NCI-H1694 (cell line): ENCODE measurements around the gene CFAP119.

Experiments
- DNase-seq: peaks from one replicate; lab custom pipeline; 2025; lab: John Stamatoyannopoulos, UW

CFAP119 gene

GRCh38 chr16:30740364-30741251, 21.3 kb downstream of the CFAP119 start:
- DNase-seq = no peak

- DNase-seq = no peak
Measured at GRCh38 chr16:30738984-30739951, 22.6 kb downstream of the CFAP119 start.

GRCh38 chr16:30737794-30738648, 23.8 kb downstream of the CFAP119 start:
- DNase-seq = no peak

GRCh38 chr16:30736995-30737793, 24.7 kb downstream of the CFAP119 start:
- DNase-seq = no peak

GRCh38 chr16:30731411-30731810, 30.5 kb downstream of the CFAP119 start:
- no peak for DNase-seq

GRCh38 chr16:30728899-30729672, 32.8 kb downstream of the CFAP119 start:
- DNase-seq = no peak

GRCh38 chr16:30728321-30728720, 33.5 kb downstream of the CFAP119 start:
- no peak for DNase-seq

- DNase-seq = no peak
Measured at GRCh38 chr16:30725418-30725792, 36.5 kb downstream of the CFAP119 start.

GRCh38 chr16:30724641-30725417, 37.0 kb downstream of the CFAP119 start:
- DNase-seq = no peak

- DNase-seq = no peak
Measured at GRCh38 chr16:30723725-30724355, 38.0 kb downstream of the CFAP119 start.

GRCh38 chr16:30722916-30723315, 38.9 kb downstream of the CFAP119 start:
- DNase-seq = no peak

- DNase-seq = no peak
Measured at GRCh38 chr16:30722443-30722842, 39.4 kb downstream of the CFAP119 start.

- no peak for DNase-seq
Measured at GRCh38 chr16:30721606-30722005, 40.3 kb downstream of the CFAP119 start.

- DNase-seq = no peak
Measured at GRCh38 chr16:30721167-30721566, 40.7 kb downstream of the CFAP119 start.

- DNase-seq = no peak
Measured at GRCh38 chr16:30720694-30721093, 41.2 kb downstream of the CFAP119 start.

GRCh38 chr16:30720086-30720485, 41.8 kb downstream of the CFAP119 start:
- no peak for DNase-seq

GRCh38 chr16:30715750-30716445, 46.0 kb downstream of the CFAP119 start:
- DNase-seq = no peak

GRCh38 chr16:30711712-30712111, 50.1 kb downstream of the CFAP119 start:
- no peak for DNase-seq
